ENCODE measurements around the gene ACCS.

- TF ChIP-seq CTCF (IDR thresholded peaks at IDR 0.05) (no peak), POLR2A (IDR thresholded peaks at IDR 0.05) (no peak)
These were observed 62.7 kb downstream of the ACCS start for GRCh38 chr11:44128729-44129128.

Data from testis (tissue), 2 donors.